HG03575 (cell line): ENCODE measurements around the gene PURB.
A peak's percentile ranks its signal among the peaks of the same experiment; 100 is the strongest.
"Not testable (repeated sequence)": the region's sequence is repeated elsewhere in the genome, so short reads cannot be mapped to it uniquely, and the experiment has no call there.

Experiments
- ATAC-seq: cut with Tn5 transposase; IDR thresholded peaks from one replicate; pipeline ENCODE4 v1.9.1; 2021; ENCODE audit not compliant: unreplicated experiment, insufficient number of reproducible peaks, low FRiP score; ENCODE audit errors: extremely low read depth

Gene PURB

GRCh38 chr7:44867073-44867995, 18.0 kb downstream of the PURB start:
- ATAC-seq = no peak

GRCh38 chr7:44861949-44862348, 23.4 kb downstream of the PURB start:
- ATAC-seq = not testable (repeated sequence)

GRCh38 chr7:44858161-44858560, 27.2 kb downstream of the PURB start:
- no peak for ATAC-seq

GRCh38 chr7:44854644-44855364, 30.5 kb downstream of the PURB start:
- ATAC-seq = no peak

- no peak for ATAC-seq
These were observed 31.9 kb downstream of the PURB start for GRCh38 chr7:44853391-44853790.

GRCh38 chr7:44852590-44852989, 32.7 kb downstream of the PURB start:
- no peak for ATAC-seq

- ATAC-seq = no peak
These were observed 35.3 kb downstream of the PURB start for GRCh38 chr7:44849885-44850544.

GRCh38 chr7:44849259-44849884, 36.0 kb downstream of the PURB start:
- ATAC-seq = no peak

GRCh38 chr7:44847920-44848634, 37.3 kb downstream of the PURB start, which contains the start of gene H2AZ2:
Gene H2AZ2, minus strand, starts transcription at chr7:44848087. Its CDS starts 116 bp downstream, at chr7:44847971.
- peak; percentile 52 for ATAC-seq

GRCh38 chr7:44847509-44847919, 37.8 kb downstream of the PURB start:
- ATAC-seq = peak; percentile 28

- no peak for ATAC-seq
These were observed 38.4 kb downstream of the PURB start for GRCh38 chr7:44846816-44847508.

- not testable (repeated sequence) for ATAC-seq
These were observed 38.9 kb downstream of the PURB start for GRCh38 chr7:44846390-44846789.

GRCh38 chr7:44845451-44845850, 39.9 kb downstream of the PURB start:
- ATAC-seq = no peak

GRCh38 chr7:44843440-44843839, 41.9 kb downstream of the PURB start:
- ATAC-seq = not testable (repeated sequence)

- not testable (repeated sequence) for ATAC-seq
These were observed 42.7 kb downstream of the PURB start for GRCh38 chr7:44842675-44843074.

GRCh38 chr7:44838751-44839150, 46.6 kb downstream of the PURB start:
- no peak for ATAC-seq

GRCh38 chr7:44827567-44827966, 57.8 kb downstream of the PURB start:
- no peak for ATAC-seq
